Measurements from ENCODE around the gene TSPAN18. TPM values are rescaled to one million over a fixed set of nuclear protein-coding genes. Genes with fewer than 3 reads are reported as not detected.

The TSPAN18 gene
- total and polyA plus RNA-seq, 3 donors from 2014 or later = 2.1 to 11.1 (median 5.0) TPM

GRCh38 chr11:44893308-44893822, 166.6 kb downstream of the TSPAN18 start:
- Histone ChIP-seq H3K27me3 (no peaks in the 10 kb centered on the region), H3K9me3 (no peaks in the 10 kb centered on the region), H3K36me3 (ENCODE audit: low read depth, missing control alignments) (no peaks in the 10 kb centered on the region), H3K4me1 (peaks cover 10% of the 10 kb centered on the region), H3K4me3 (no peak overlapping the region), H3K27ac (peak overlapping the region in 1 of 2 donors; percentile 12)
- peak; percentile 69 for DNase-seq
- TF ChIP-seq POLR2A (IDR thresholded peaks at IDR 0.05) (no peak), CTCF (IDR thresholded peaks at IDR 0.05) (no peak)
- intact Hi-C loops (cut with DNase I; ENCODE audit: low total_unique reads) = loop anchor here (5.0 kb wide), 1 partner anchor 166 kb away; the partner anchor contains the start of gene TSPAN18
- 49 to 50% methylated on average over 10 of the region's 10 CpGs for WGBS, 2 donors

GRCh38 chr11:44893846-44894617, 167.3 kb downstream of the TSPAN18 start:
- WGBS, 2 donors = 36 to 45% methylated on average over 20 to 21 of the region's 21 CpGs
- H3K36me3 ChIP-seq (ENCODE audit: low read depth, missing control alignments) = no peaks in the 10 kb centered on the region
- no peaks in the 10 kb centered on the region for H3K27me3 ChIP-seq
- intact Hi-C loops (cut with DNase I; ENCODE audit: low total_unique reads) = loop anchor here (5.0 kb wide), 1 partner anchor 167 kb away; the partner anchor contains the start of gene TSPAN18
- TF ChIP-seq CTCF (IDR thresholded peaks at IDR 0.05) (peak; percentile 80 to 89 (median 83)), POLR2A (IDR thresholded peaks at IDR 0.05) (no peak)
- peak; percentile 80 for DNase-seq
- H3K9me3 ChIP-seq = no peaks in the 10 kb centered on the region
- H3K27ac ChIP-seq = peak overlapping the region in 1 of 2 donors; percentile 12
- peaks cover 10% of the 10 kb centered on the region for H3K4me1 ChIP-seq
- no peak overlapping the region for H3K4me3 ChIP-seq

GRCh38 chr11:44899959-44900358, 173.2 kb downstream of the TSPAN18 start:
- Histone ChIP-seq H3K9me3 (no peaks in the 10 kb centered on the region), H3K4me3 (no peak overlapping the region), H3K4me1 (no peaks in the 10 kb centered on the region), H3K27ac (no peak overlapping the region), H3K27me3 (no peaks in the 10 kb centered on the region), H3K36me3 (ENCODE audit: low read depth, missing control alignments) (no peaks in the 10 kb centered on the region)
- peak; percentile 81 for DNase-seq
- intact Hi-C loops (cut with DNase I; ENCODE audit: low total_unique reads) = no loop called here
- 61 to 63% methylated on average over 3 of the region's 3 CpGs for WGBS, 2 donors
- TF ChIP-seq POLR2A (IDR thresholded peaks at IDR 0.05) (no peak), CTCF (IDR thresholded peaks at IDR 0.05) (no peak)

GRCh38 chr11:44901120-44901633, 174.4 kb downstream of the TSPAN18 start:
- H3K4me3 ChIP-seq = no peak overlapping the region
- H3K4me1 ChIP-seq = no peaks in the 10 kb centered on the region
- intact Hi-C loops (cut with DNase I; ENCODE audit: low total_unique reads) = no loop called here
- H3K27ac ChIP-seq = no peak overlapping the region
- TF ChIP-seq POLR2A (IDR thresholded peaks at IDR 0.05) (no peak), CTCF (IDR thresholded peaks at IDR 0.05) (no peak)
- H3K27me3 ChIP-seq = no peaks in the 10 kb centered on the region
- WGBS, 2 donors = 93 to 94% methylated on average over 6 to 7 of the region's 7 CpGs
- DNase-seq = no peak
- H3K9me3 ChIP-seq = no peaks in the 10 kb centered on the region
- H3K36me3 ChIP-seq (ENCODE audit: low read depth, missing control alignments) = no peaks in the 10 kb centered on the region
